H7 (cell line): ENCODE data around the gene GIGYF1. TPM values are rescaled to one million over a fixed set of nuclear protein-coding genes. Genes with fewer than 3 reads are reported as not detected.
A peak's percentile ranks its signal among the peaks of the same experiment; 100 is the strongest.
"Not testable (repeated sequence)": the region's sequence is repeated elsewhere in the genome, so short reads cannot be mapped to it uniquely, and the experiment has no call there.

Experiments used
- DNase-seq: peaks from one replicate; pipeline ENCODE4 v3.0.0; 2012
- H3K27me3 ChIP-seq: 2 replicates; pipeline ENCODE4 v1.6.0; 2011; ENCODE audit warnings: mild to moderate bottlenecking, low read length; ENCODE audit not compliant: control insufficient read depth, insufficient read depth
- H3K36me3 ChIP-seq: replicated peaks from 2 replicates; pipeline ENCODE4 v1.5.1; 2011; ENCODE audit warnings: low read length; ENCODE audit not compliant: control insufficient read depth, insufficient read depth
- H3K4me3 ChIP-seq: 2 replicates; pipeline ENCODE4 v1.5.1; 2011; ENCODE audit warnings: low read depth, mild to moderate bottlenecking, control low read depth, low read length, moderate library complexity; ENCODE audit not compliant: insufficient read depth
- total RNA-seq: library from RNA; depleted of rRNA; stranded (reverse); fragments of >200 nt; shearing (Covaris generic); gene quantifications from 2 replicates; pipeline ENCODE4 v1.2.3, GENCODE V29; 2014

Gene GIGYF1
- total RNA-seq, 1 experiment from 2014 or later = 48.2 TPM

- Histone ChIP-seq H3K27me3 (peaks cover 29% of the 10 kb centered on the region), H3K36me3 (no peaks in the 10 kb centered on the region), H3K4me3 (peak within 1 kb of the TSS; percentile 42)
- peak; percentile 80 for DNase-seq
Measured at GRCh38 chr7:100720279-100720670, 26.2 kb upstream of the GIGYF1 start, which contains the start of gene EPO. Gene EPO, plus strand, starts transcription at chr7:100720468. Its CDS starts 513 bp downstream, at chr7:100720981.

GRCh38 chr7:100719523-100720278, 25.7 kb upstream of the GIGYF1 start:
- H3K27me3 ChIP-seq = peaks cover 29% of the 10 kb centered on the region
- peak overlapping the region; percentile 42; the same call in 1 of the 2 replicates for H3K4me3 ChIP-seq
- peak; percentile 18 for DNase-seq
- no peaks in the 10 kb centered on the region for H3K36me3 ChIP-seq

GRCh38 chr7:100717073-100717472, 23.0 kb upstream of the GIGYF1 start:
- peaks cover 26% of the 10 kb centered on the region for H3K27me3 ChIP-seq
- H3K36me3 ChIP-seq = not testable (repeated sequence)
- peak; percentile 2 for DNase-seq

GRCh38 chr7:100714725-100715124, 20.7 kb upstream of the GIGYF1 start:
- H3K36me3 ChIP-seq = no peaks in the 10 kb centered on the region
- peaks cover 5% of the 10 kb centered on the region for H3K27me3 ChIP-seq
- H3K4me3 ChIP-seq = no peak overlapping the region
- DNase-seq = peak; percentile 39

More at GRCh38 chr7:100717073-100717472, 23.0 kb upstream of the GIGYF1 start:
- H3K4me3 ChIP-seq = not testable (repeated sequence)

GRCh38 chr7:100711369-100711768, 17.3 kb upstream of the GIGYF1 start:
- Histone ChIP-seq H3K27me3 (no peaks in the 10 kb centered on the region; the same call in 1 of the 2 replicates), H3K4me3 (no peak overlapping the region), H3K36me3 (peaks cover 6% of the 10 kb centered on the region)
- peak; percentile 39 for DNase-seq

GRCh38 chr7:100710452-100710851, 16.4 kb upstream of the GIGYF1 start:
- DNase-seq = peak; percentile 8
- no peak overlapping the region for H3K4me3 ChIP-seq
- no peaks in the 10 kb centered on the region; the same call in 1 of the 2 replicates for H3K27me3 ChIP-seq
- H3K36me3 ChIP-seq = peaks cover 6% of the 10 kb centered on the region

GRCh38 chr7:100708395-100708794, 14.3 kb upstream of the GIGYF1 start:
- Histone ChIP-seq H3K4me3 (no peak overlapping the region), H3K27me3 (no peaks in the 10 kb centered on the region), H3K36me3 (peaks cover 6% of the 10 kb centered on the region)
- peak; percentile 4 for DNase-seq

GRCh38 chr7:100706672-100707311, 12.7 kb upstream of the GIGYF1 start:
- Histone ChIP-seq H3K36me3 (peaks cover 6% of the 10 kb centered on the region), H3K4me3 (peak overlapping the region; percentile 95), H3K27me3 (no peaks in the 10 kb centered on the region)
- peak; percentile 48 for DNase-seq

- Histone ChIP-seq H3K27me3 (no peaks in the 10 kb centered on the region), H3K4me3 (peak within 1 kb of the TSS; percentile 95), H3K36me3 (peaks cover 6% of the 10 kb centered on the region)
- peak; percentile 98 for DNase-seq
Measured at GRCh38 chr7:100705753-100706671, 12.0 kb upstream of the GIGYF1 start, which contains the start of gene POP7. Gene POP7, plus strand, starts transcription at chr7:100706121. Its CDS starts 710 bp downstream, at chr7:100706831.

- peak overlapping the region; percentile 95 for H3K4me3 ChIP-seq
- H3K36me3 ChIP-seq = peaks cover 6% of the 10 kb centered on the region
- no peaks in the 10 kb centered on the region for H3K27me3 ChIP-seq
Measured at GRCh38 chr7:100705320-100705752, 11.3 kb upstream of the GIGYF1 start.

GRCh38 chr7:100701089-100701488, 7.0 kb upstream of the GIGYF1 start:
- not testable (repeated sequence) for H3K27me3 ChIP-seq, H3K4me3 ChIP-seq, DNase-seq, H3K36me3 ChIP-seq

More at GRCh38 chr7:100705320-100705752, 11.3 kb upstream of the GIGYF1 start:
- DNase-seq = peak; percentile 96

GRCh38 chr7:100699018-100699417, 5.0 kb upstream of the GIGYF1 start:
- DNase-seq = no peak
- H3K27me3 ChIP-seq = no peaks in the 10 kb centered on the region

GRCh38 chr7:100696123-100696521, 2.1 kb upstream of the GIGYF1 start:
- no peaks in the 10 kb centered on the region for H3K27me3 ChIP-seq
- no peak for DNase-seq
- peak overlapping the region; percentile 10; the same call in 1 of the 2 replicates for H3K4me3 ChIP-seq
- H3K36me3 ChIP-seq = no peaks in the 10 kb centered on the region; the same call in 1 of the 2 replicates

More at GRCh38 chr7:100699018-100699417, 5.0 kb upstream of the GIGYF1 start:
- Histone ChIP-seq H3K4me3 (no peak overlapping the region), H3K36me3 (no peaks in the 10 kb centered on the region)
